GM12878 (cell line): ENCODE data around the gene PPDPF. TPM values are rescaled to one million over a fixed set of nuclear protein-coding genes. Genes with fewer than 3 reads are reported as not detected.

Experiments
- ATAC-seq: fragments of 200-7000 bp; cut with Tn5 transposase; 3 replicates; pipeline ENCODE4 v1.9.1; 2020; ENCODE audit warnings: mild to moderate bottlenecking, moderate library complexity
- BruUV-seq: library from RNA; stranded (reverse); fragments of 400-500 nt; replicated peaks from 2 replicates; lab custom pipeline; 2021; lab: Mats Ljungman, UMichigan
- CTCF ChIA-PET: fragments of 300-600 bp; sonication (Branson Sonifier 250); formaldehyde crosslinking; extraction: SDS; loops from one replicate; lab custom pipeline; 2021; ENCODE audit warnings: inconsistent platforms; lab: Yijun Ruan, JAX
- POLR2A ChIA-PET: fragments of 350-600 bp; formaldehyde crosslinking; extraction: SDS; loops from one replicate; lab custom pipeline; 2021; ENCODE audit warnings: inconsistent platforms; lab: Charles Lee
- RAD21 ChIA-PET: fragments of 300-600 bp; sonication (Branson Sonifier 250); formaldehyde crosslinking; loops from one replicate; lab custom pipeline; 2023; ENCODE audit warnings: antibody characterized with exemption; ENCODE audit not compliant: unreplicated experiment; lab: Charles Lee
- SMC1A ChIA-PET: fragments of 300-600 bp; sonication (Branson Sonifier 250); formaldehyde crosslinking; loops from one replicate; lab custom pipeline; 2023; ENCODE audit not compliant: unreplicated experiment, uncharacterized antibody; lab: Charles Lee
- DNase-seq: peaks from one replicate; pipeline ENCODE4 v3.0.0-alpha.2; 2011; ENCODE audit warnings: low read depth, low spot score
- FAIRE-seq: peaks from 3 replicates; lab custom pipeline; 2011; peaks lifted over from hg19 to GRCh38; lab: Jason Lieb, UNC
- H2AFZ ChIP-seq: 2 replicates; pipeline ENCODE4 v1.6.0; 2011; ENCODE audit warnings: low read depth, low read length, control low read depth; ENCODE audit not compliant: control insufficient read depth
- H3K27ac ChIP-seq: 2 replicates; pipeline ENCODE4 v1.5.1; 2011; ENCODE audit warnings: control low read depth; ENCODE audit not compliant: control insufficient read depth, insufficient read depth
- H3K27me3 ChIP-seq, 2 experiments: replicated peaks in 1 of 2; 2 replicates each; pipeline versions ENCODE4 v1.6.0 to v1.6.1; 2011; ENCODE audit warnings: low read length in 1 of 2; ENCODE audit not compliant: control insufficient read depth in 2 of 2, insufficient read depth in 2 of 2
- H3K36me3 ChIP-seq, 2 experiments: 2 replicates each; pipeline ENCODE4 v1.5.1; 2011; ENCODE audit warnings: low read length in 1 of 2; ENCODE audit not compliant: control insufficient read depth in 2 of 2, insufficient read depth in 2 of 2
- H3K4me1 ChIP-seq: 2 replicates; pipeline ENCODE4 v1.6.1; 2011; ENCODE audit warnings: mild to moderate bottlenecking, low read length, moderate library complexity, mixed read lengths; ENCODE audit not compliant: control insufficient read depth, insufficient read depth
- H3K4me2 ChIP-seq: 2 replicates; pipeline ENCODE4 v1.6.0; 2011; ENCODE audit warnings: control low read depth; ENCODE audit not compliant: control insufficient read depth, insufficient read depth
- H3K4me3 ChIP-seq: fragments of 200-600 bp; sonication (generic); 2 replicates; pipeline ENCODE4 v1.5.1; 2016
- H3K79me2 ChIP-seq: 2 replicates; pipeline ENCODE4 v1.6.0; 2011; ENCODE audit warnings: low read length; ENCODE audit not compliant: control insufficient read depth, insufficient read depth
- H3K9ac ChIP-seq: 2 replicates; pipeline ENCODE4 v1.8.0; 2011; ENCODE audit warnings: low read length, control low read depth, mixed read lengths; ENCODE audit not compliant: control insufficient read depth, insufficient read depth
- H3K9me3 ChIP-seq: replicated peaks from 3 replicates; pipeline ENCODE4 v1.5.1; 2011; ENCODE audit warnings: mild to moderate bottlenecking, low read length; ENCODE audit not compliant: control insufficient read depth, insufficient read depth
- H4K20me1 ChIP-seq: 2 replicates; pipeline ENCODE4 v1.6.0; 2011; ENCODE audit not compliant: control insufficient read depth, insufficient read depth
- CBFB ChIP-seq: IDR thresholded peaks from 2 replicates; pipeline ENCODE4 v1.6.1; 2016; ENCODE audit warnings: antibody characterized with exemption, low read depth
- CHD1 ChIP-seq: IDR thresholded peaks from 2 replicates; pipeline ENCODE4 v1.6.1; 2012; ENCODE audit warnings: low read depth, low read length, improper control_type of control experiment
- HCFC1 ChIP-seq: fragments of 150-350 bp; IDR thresholded peaks from 2 replicates; pipeline ENCODE4 v1.6.1; 2014; ENCODE audit warnings: low read length
- LARP7 ChIP-seq: fragments of 450-650 bp; IDR thresholded peaks from 2 replicates; pipeline ENCODE4 v1.6.1; 2017; ENCODE audit warnings: mild to moderate bottlenecking
- PAX5 ChIP-seq: IDR thresholded peaks from 2 replicates; pipeline ENCODE4 v1.6.1; 2011; ENCODE audit warnings: low read depth, low read length, borderline replicate concordance
- POLR2A ChIP-seq: IDR thresholded peaks from 2 replicates; pipeline ENCODE4 v1.6.1; 2011; ENCODE audit warnings: low read depth, mild to moderate bottlenecking, low read length
- RUNX3 ChIP-seq: IDR thresholded peaks from 2 replicates; pipeline ENCODE4 v1.6.1; 2012; ENCODE audit warnings: low read length, inconsistent platforms
- SIN3A ChIP-seq: IDR thresholded peaks from 2 replicates; pipeline ENCODE4 v1.6.1; 2012; ENCODE audit warnings: low read depth, low read length, improper control_type of control experiment
- WGBS: methylation state at CpG from one replicate; pipeline ENCODE4 v1.1.6; 2016; ENCODE audit warnings: low lambda C conversion rate; ENCODE audit not compliant: insufficient replicate concordance, insufficient coverage; ENCODE audit errors: missing lambda C conversion rate; 5-methylcytosine and 5-hydroxymethylcytosine counted together
- in situ Hi-C: fragments of 300-500 bp; cut with MboI; formaldehyde crosslinking; loops from 9 replicates; pipeline ENCODE4 v1.14.3; 2018; ENCODE audit warnings: mixed read lengths
- intact Hi-C: fragments of 100-400 bp; cut with micrococcal nuclease; formaldehyde crosslinking; loops from one replicate; pipeline ENCODE4 v1.14.2; 2022; ENCODE audit not compliant: unreplicated experiment
- polyA plus RNA-seq, 11 experiments: library from polyadenylated mRNA; depleted of rRNA in 4 of 11; unstranded in 6 of 11; stranded (reverse) in 5 of 11; fragments of >200 nt; fragmentation: Nextera tagmentation in 4 of 11; fragmentation: Illumina TruSeq in 1 of 11; extraction: Ambion mirVana in 4 of 11; extraction: Trizol in 1 of 11; gene quantifications; 1 replicate in 1 of 11; 2 replicates in 10 of 11; pipeline versions ENCODE4 v1.2.1 to v1.2.3, GENCODE V29; 2011 to 2016; ENCODE audit warnings: inconsistent platforms in 2 of 11, missing spikeins in 2 of 11, low read depth in 1 of 11
- total RNA-seq, 4 experiments: library from RNA; depleted of rRNA in 3 of 4; stranded (reverse); fragments of >200 nt in 3 of 4; fragmentation: Illumina TruSeq in 1 of 4; extraction: Trizol in 1 of 4; gene quantifications; 2 replicates each; pipeline versions ENCODE4 v1.2.1 to v1.2.3, GENCODE V29; 2013 to 2021
- TF ChIP-seq, protein P1 (sequence below): fragments of 150-350 bp; IDR thresholded peaks from 2 replicates; pipeline ENCODE4 v1.6.1; 2016; ENCODE audit warnings: low read depth, low read length
- TF ChIP-seq, protein P2 (sequence below): fragments of 450-650 bp; IDR thresholded peaks from 2 replicates; pipeline ENCODE4 v1.6.1; 2017; ENCODE audit warnings: mild to moderate bottlenecking, moderate library complexity

PPDPF gene
- total and polyA plus RNA-seq, 10 of the 15 experiments (the other 5 are each of a cell fraction or from before 2014, with no cell fraction given), result 0.32 to 154 (median 22.8) TPM

DNA sequence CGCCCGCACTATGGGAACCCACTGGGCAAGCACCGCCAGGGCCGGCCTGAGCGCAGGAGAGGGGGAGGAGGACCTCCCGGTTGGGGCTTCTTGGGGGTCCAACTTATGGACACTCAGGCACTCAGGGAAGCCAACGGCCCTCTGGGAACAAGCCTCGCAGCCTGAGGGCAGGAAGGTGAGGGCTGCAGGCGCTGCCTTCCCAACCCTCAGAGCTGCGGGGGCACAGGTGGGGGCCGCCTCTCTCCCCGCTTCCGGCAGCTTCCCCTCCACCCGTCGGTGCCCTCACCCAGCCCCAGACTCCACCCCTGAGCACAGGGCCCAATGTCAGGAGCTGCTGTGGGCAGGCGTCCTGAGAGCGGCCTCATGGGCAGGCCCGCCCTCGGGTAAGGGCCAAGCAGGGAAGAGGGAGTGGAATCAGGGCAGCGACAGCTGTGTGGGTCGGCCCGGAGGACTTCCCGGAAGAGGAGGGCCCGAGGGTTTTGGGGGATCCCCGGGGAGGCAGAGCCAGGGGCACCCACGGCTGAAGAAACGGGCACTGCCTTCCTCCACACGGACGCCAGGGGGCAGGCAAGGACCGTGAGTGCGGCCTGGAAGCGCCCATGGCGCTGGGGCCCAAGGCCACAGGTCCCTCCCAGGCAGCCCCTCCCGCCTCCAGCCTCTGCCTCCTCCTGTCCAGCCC is 17.1 kb downstream of the PPDPF start (continued):
- TF ChIP-seq, protein P1, sequence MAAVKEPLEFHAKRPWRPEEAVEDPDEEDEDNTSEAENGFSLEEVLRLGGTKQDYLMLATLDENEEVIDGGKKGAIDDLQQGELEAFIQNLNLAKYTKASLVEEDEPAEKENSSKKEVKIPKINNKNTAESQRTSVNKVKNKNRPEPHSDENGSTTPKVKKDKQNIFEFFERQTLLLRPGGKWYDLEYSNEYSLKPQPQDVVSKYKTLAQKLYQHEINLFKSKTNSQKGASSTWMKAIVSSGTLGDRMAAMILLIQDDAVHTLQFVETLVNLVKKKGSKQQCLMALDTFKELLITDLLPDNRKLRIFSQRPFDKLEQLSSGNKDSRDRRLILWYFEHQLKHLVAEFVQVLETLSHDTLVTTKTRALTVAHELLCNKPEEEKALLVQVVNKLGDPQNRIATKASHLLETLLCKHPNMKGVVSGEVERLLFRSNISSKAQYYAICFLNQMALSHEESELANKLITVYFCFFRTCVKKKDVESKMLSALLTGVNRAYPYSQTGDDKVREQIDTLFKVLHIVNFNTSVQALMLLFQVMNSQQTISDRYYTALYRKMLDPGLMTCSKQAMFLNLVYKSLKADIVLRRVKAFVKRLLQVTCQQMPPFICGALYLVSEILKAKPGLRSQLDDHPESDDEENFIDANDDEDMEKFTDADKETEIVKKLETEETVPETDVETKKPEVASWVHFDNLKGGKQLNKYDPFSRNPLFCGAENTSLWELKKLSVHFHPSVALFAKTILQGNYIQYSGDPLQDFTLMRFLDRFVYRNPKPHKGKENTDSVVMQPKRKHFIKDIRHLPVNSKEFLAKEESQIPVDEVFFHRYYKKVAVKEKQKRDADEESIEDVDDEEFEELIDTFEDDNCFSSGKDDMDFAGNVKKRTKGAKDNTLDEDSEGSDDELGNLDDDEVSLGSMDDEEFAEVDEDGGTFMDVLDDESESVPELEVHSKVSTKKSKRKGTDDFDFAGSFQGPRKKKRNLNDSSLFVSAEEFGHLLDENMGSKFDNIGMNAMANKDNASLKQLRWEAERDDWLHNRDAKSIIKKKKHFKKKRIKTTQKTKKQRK, result no peak
- TF ChIP-seq HCFC1 (peak; percentile 34; the same call in 1 of the 2 replicates), POLR2A (peak; percentile 84), LARP7 (peak; percentile 34)

DNA sequence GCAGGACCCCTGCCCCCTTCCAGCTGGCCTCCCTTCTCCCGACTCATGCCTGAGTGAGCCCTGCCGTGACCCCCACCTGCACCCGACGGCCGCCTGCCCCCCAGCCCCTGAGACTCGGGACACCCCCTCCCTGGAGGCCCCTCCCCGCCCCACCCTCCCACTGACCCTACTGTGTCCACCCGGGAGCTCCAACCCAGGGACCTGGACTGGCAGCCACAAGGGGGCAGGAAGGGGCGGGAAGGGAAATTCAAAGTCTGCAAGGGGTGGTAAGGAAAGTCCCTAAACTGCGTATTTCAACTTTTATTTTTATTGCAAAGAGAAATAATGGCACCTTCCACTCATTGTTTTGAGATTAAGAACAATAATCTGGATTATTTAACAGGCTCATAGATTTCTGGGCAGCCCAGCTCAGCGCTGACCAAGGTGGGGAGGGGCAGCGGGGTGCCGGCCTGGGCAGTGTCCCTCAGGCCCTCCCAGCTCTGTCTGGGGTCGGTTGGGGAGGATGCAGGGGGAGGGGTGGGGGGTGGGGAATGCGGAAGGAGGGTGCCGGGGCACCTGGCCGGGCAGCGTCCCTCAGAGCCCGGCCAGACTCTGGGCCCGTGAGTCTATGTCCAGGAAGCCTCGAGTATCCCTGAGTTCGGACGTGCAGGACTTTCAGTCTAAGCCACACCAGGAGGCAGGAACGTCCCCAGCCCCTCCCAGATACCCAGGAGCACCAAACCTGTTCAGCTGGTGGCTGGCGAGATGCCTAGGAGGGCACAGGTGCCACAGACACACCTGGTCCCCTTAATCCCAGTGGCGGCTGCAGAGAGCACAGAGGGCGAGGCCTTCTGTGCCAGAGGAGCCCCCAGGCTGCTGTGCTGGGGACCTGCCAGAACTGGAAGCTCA is 17.9 kb downstream of the PPDPF start:
- Histone ChIP-seq H3K79me2 (no peaks in the 10 kb centered on the region), H2AFZ (peak overlapping the region; percentile 87), H3K4me1 (peaks cover 26% of the 10 kb centered on the region), H3K27ac (peak overlapping the region; percentile 82; the same call in 1 of the 2 replicates), H4K20me1 (no peaks in the 10 kb centered on the region), H3K27me3 (no peaks in the 10 kb centered on the region), H3K4me3 (no peak overlapping the region), H3K36me3 (no peaks in the 10 kb centered on the region), H3K9ac (peak overlapping the region; percentile 12; the same call in 1 of the 2 replicates), H3K9me3 (no peaks in the 10 kb centered on the region), H3K4me2 (peak overlapping the region; percentile 77)
- DNase-seq (no peak), ATAC-seq (peak; percentile 29), FAIRE-seq (no peak)
- SMC1A ChIA-PET, result interaction anchor here (1.0 to 2.6 kb wide), 21 partner anchors 9 to 582 kb away, joined by 3 to 16 read pairs (median 4); partner anchors contain the start of genes FNDC11, HELZ2 and RTEL1
- POLR2A ChIA-PET, result interaction anchor here (0.8 to 2.3 kb wide), 14 partner anchors 14 to 502 kb away, joined by 3 to 33 read pairs (median 4); partner anchors contain the start of genes GMEB2, HELZ2, PPDPF and RTEL1
- 46% methylated on average over 20 of the region's 27 CpGs for WGBS
- intact Hi-C loops, result loop anchor here (1.0 to 5.0 kb wide), 6 partner anchors 40 to 584 kb away; partner anchors contain the start of gene GMEB2
- RAD21 ChIA-PET, result interaction anchor here (0.6 to 3.2 kb wide), 42 partner anchors 9 to 601 kb away, joined by 3 to 41 read pairs (median 5); partner anchors contain the start of genes ARFRP1, GMEB2, HELZ2 and LIME1
- CTCF ChIA-PET, result interaction anchor here (0.5 to 2.9 kb wide), 36 partner anchors 10 to 583 kb away, joined by 3 to 25 read pairs (median 4); partner anchors contain the start of genes FNDC11, HELZ2, LIME1 and PPDPF
- in situ Hi-C loops, result no loop called here
- no TSS peak for BruUV-seq
- TF ChIP-seq, protein P2, sequence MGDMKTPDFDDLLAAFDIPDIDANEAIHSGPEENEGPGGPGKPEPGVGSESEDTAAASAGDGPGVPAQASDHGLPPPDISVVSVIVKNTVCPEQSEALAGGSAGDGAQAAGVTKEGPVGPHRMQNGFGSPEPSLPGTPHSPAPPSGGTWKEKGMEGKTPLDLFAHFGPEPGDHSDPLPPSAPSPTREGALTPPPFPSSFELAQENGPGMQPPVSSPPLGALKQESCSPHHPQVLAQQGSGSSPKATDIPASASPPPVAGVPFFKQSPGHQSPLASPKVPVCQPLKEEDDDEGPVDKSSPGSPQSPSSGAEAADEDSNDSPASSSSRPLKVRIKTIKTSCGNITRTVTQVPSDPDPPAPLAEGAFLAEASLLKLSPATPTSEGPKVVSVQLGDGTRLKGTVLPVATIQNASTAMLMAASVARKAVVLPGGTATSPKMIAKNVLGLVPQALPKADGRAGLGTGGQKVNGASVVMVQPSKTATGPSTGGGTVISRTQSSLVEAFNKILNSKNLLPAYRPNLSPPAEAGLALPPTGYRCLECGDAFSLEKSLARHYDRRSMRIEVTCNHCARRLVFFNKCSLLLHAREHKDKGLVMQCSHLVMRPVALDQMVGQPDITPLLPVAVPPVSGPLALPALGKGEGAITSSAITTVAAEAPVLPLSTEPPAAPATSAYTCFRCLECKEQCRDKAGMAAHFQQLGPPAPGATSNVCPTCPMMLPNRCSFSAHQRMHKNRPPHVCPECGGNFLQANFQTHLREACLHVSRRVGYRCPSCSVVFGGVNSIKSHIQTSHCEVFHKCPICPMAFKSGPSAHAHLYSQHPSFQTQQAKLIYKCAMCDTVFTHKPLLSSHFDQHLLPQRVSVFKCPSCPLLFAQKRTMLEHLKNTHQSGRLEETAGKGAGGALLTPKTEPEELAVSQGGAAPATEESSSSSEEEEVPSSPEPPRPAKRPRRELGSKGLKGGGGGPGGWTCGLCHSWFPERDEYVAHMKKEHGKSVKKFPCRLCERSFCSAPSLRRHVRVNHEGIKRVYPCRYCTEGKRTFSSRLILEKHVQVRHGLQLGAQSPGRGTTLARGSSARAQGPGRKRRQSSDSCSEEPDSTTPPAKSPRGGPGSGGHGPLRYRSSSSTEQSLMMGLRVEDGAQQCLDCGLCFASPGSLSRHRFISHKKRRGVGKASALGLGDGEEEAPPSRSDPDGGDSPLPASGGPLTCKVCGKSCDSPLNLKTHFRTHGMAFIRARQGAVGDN, result no peak
- no peak for TF ChIP-seq CBFB
- TF ChIP-seq SIN3A, result no peak
- TF ChIP-seq PAX5, result no peak
- no peak for TF ChIP-seq CHD1
- no peak for TF ChIP-seq RUNX3
